Epithelial cell of proximal tubule (primary cell): ENCODE data around the gene METTL13. TPM values are rescaled to one million over a fixed set of nuclear protein-coding genes. Genes with fewer than 3 reads are reported as not detected.

Experiments used
- DNase-seq: peaks from one replicate; pipeline ENCODE4 v3.0.0-alpha.2; 2011; ENCODE audit warnings: low read depth
- H3K4me3 ChIP-seq: 2 replicates; pipeline ENCODE4 v1.5.1; 2011; ENCODE audit warnings: low read depth, mild to moderate bottlenecking, low read length
- total RNA-seq: library from RNA; depleted of rRNA; stranded (reverse); fragments of >200 nt; gene quantifications from 2 replicates; pipeline ENCODE4 v1.2.3, GENCODE V29; 2015
- TF ChIP-seq, protein P1 (sequence below): conservative IDR thresholded peaks from 2 replicates; pipeline ENCODE4 v1.5.1; 2012; ENCODE audit warnings: low read depth, mild to moderate bottlenecking, low read length

The METTL13 gene
- total RNA-seq, 1 donor from 2014 or later = 20.7 TPM

DNA sequence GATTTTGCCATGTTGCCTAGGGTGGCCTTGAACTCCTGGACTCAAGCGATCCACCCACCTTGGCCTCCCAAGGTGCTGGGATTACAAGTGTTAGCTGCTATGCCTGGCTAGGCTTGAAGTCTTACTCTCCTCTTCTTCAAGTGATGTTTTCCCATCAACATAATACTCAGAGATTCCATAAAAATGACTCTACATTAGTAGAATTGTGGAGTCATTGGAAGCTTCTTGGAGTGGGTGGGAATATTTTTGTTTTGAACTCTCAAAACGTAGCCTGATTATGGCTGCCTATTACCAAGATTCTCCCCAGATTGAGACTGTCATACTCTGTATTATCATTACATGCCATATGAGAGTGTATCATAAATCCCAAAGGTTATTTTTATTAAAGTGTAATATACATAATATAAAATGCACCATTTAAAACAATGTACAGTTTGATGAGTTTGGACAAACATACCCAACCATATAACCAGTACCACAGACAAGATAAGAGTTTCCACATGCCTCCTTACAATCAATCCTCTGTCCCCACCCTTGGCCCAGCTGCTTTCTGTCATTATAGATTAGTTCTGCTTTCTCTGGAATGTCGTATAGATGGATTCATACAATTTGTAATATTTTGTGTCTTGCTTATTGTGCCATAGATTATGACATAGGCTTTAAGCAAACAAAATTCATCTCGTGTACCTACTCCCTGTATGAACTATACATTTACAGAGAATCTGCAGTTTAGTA is 51.8 kb downstream of the METTL13 start:
- TF ChIP-seq, protein P1, sequence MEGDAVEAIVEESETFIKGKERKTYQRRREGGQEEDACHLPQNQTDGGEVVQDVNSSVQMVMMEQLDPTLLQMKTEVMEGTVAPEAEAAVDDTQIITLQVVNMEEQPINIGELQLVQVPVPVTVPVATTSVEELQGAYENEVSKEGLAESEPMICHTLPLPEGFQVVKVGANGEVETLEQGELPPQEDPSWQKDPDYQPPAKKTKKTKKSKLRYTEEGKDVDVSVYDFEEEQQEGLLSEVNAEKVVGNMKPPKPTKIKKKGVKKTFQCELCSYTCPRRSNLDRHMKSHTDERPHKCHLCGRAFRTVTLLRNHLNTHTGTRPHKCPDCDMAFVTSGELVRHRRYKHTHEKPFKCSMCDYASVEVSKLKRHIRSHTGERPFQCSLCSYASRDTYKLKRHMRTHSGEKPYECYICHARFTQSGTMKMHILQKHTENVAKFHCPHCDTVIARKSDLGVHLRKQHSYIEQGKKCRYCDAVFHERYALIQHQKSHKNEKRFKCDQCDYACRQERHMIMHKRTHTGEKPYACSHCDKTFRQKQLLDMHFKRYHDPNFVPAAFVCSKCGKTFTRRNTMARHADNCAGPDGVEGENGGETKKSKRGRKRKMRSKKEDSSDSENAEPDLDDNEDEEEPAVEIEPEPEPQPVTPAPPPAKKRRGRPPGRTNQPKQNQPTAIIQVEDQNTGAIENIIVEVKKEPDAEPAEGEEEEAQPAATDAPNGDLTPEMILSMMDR = no peak
- no peak for DNase-seq
- H3K4me3 ChIP-seq = no peak overlapping the region

- no peak overlapping the region for H3K4me3 ChIP-seq
- TF ChIP-seq, protein P1 = no peak
- no peak for DNase-seq
These were observed 53.4 kb downstream of the METTL13 start for GRCh38 chr1:171834821-171835220.

DNA sequence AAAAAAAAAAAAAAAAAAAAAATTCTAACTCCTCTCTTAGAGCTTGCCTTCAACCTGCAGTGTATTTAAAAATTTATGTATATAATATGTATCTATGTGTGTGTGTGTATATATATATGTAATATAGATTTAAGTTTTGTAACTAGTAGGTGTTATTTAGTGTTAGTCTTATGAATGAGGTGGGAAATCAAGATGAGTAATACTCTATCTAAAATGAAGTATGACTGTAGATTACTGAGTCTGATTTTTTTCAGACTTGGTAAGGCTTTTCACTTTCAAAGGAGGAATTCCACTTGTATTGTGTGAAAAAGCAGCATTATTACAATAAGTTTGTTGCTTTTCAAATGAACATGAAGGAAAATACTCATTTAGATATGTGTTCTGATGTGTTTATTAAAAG is 54.4 kb downstream of the METTL13 start:
- TF ChIP-seq, protein P1 = no peak
- DNase-seq = no peak
- no peak overlapping the region for H3K4me3 ChIP-seq

GRCh38 chr1:171841050-171841910 is 59.8 kb downstream of the METTL13 start, which contains the start of gene DNM3:
DNM3 (plus strand) TSS chr1:171841498; CDS start chr1:171841657, 159 bp downstream.
- TF ChIP-seq, protein P1 = no peak
- H3K4me3 ChIP-seq = peak within 1 kb of the TSS; percentile 64
- DNase-seq = no peak

GRCh38 chr1:171841931-171842761 is 60.7 kb downstream of the METTL13 start:
- TF ChIP-seq, protein P1 = no peak
- peak overlapping the region; percentile 64 for H3K4me3 ChIP-seq
- no peak for DNase-seq

- DNase-seq = no peak
- TF ChIP-seq, protein P1 = no peak
- no peak overlapping the region for H3K4me3 ChIP-seq
These were observed 62.9 kb downstream of the METTL13 start for GRCh38 chr1:171844381-171844780.
